BLaER1 treated with 17β-estradiol and CSF1 and Interleukin-3, amounts not matched to agents 10 nM and 100 nM (cell line): ENCODE measurements around the gene GCAT.

Experiments used
- H3K27ac ChIP-seq, 11 experiments: shearing (Covaris generic); formaldehyde crosslinking; 2 replicates each; pipeline ENCODE4 v1.8.1; 2022
- H3K27me3 ChIP-seq, 11 experiments: shearing (Covaris generic); formaldehyde crosslinking; 2 replicates each; pipeline ENCODE4 v1.8.1; 2022
- H3K36me3 ChIP-seq, 11 experiments: shearing (Covaris generic); formaldehyde crosslinking; 2 replicates each; pipeline ENCODE4 v1.8.1; 2022
- H3K4me1 ChIP-seq, 10 experiments: shearing (Covaris generic); formaldehyde crosslinking; 2 replicates each; pipeline ENCODE4 v1.8.1; 2022
- H3K4me2 ChIP-seq, 11 experiments: shearing (Covaris generic); formaldehyde crosslinking; 2 replicates each; pipeline ENCODE4 v1.8.1; 2022
- H3K4me3 ChIP-seq, 10 experiments: shearing (Covaris generic); formaldehyde crosslinking; 2 replicates each; pipeline ENCODE4 v1.8.1; 2022
- H3K9ac ChIP-seq, 11 experiments: shearing (Covaris generic); formaldehyde crosslinking; 2 replicates each; pipeline ENCODE4 v1.8.1; 2022
- H3K9me3 ChIP-seq, 11 experiments: shearing (Covaris generic); formaldehyde crosslinking; replicated peaks in 1 of 11; 2 replicates each; pipeline ENCODE4 v1.8.1; 2022
- H4K20me1 ChIP-seq, 11 experiments: shearing (Covaris generic); formaldehyde crosslinking; 2 replicates each; pipeline ENCODE4 v1.8.1; 2022
- Cebpa-rat ChIP-seq, 11 experiments: shearing (Covaris generic); IDR thresholded peaks; 2 replicates each; pipeline ENCODE4 v1.8.1; 2022

Gene GCAT

DNA sequence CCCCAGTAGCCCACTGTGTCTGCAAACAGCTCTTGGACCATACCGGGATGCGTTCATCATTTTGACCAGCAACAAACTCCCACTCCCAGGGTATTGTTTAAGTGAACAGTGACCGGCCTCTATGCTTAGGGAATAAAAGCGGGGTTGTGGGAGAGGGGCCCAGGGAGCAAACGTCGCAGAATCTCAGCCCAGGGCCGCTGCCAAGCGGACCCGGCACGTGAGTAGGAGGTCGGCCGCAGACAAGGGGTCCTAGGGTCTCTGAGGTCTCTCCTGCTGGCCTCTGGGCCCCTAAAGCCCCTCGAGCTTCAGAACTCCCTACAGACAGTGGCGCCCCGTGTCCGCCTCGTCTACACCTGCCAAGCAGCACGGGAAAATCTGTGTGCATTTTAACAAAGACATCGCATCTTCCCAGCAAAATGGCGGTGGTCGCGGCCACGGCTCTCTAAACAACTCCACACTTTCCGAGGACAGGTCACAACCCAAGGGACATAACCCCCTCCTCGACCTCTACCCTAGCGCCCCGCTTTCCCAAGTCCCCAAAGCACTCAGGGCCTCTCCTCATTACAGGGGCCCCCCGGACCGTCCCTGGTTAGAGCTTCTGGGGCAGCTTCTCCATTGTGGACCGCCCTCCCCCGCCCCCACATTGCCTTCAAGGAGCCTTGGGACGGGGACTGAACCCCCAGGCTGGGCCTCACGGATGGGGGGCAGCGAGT is 3.9 kb upstream of the GCAT start:
- H3K27ac ChIP-seq: no peak overlapping the region
- peaks cover 0 to 13% (median 9%) of the 10 kb centered on the region in 11 experiments; a peak in 13 of 22 replicates for H3K9me3 ChIP-seq
- no peak overlapping the region for H3K4me3 ChIP-seq
- H3K9ac ChIP-seq: no peak overlapping the region
- H3K4me1 ChIP-seq: peaks cover 25 to 46% (median 39%) of the 10 kb centered on the region in 10 experiments
- H3K27me3 ChIP-seq: peaks cover 71 to 78% (median 76%) of the 10 kb centered on the region in 11 experiments
- H3K4me2 ChIP-seq: no peak overlapping the region
- H3K36me3 ChIP-seq: no peaks in the 10 kb centered on the region
- no peak for TF ChIP-seq Cebpa-rat (IDR thresholded peaks at IDR 0.05)
- peaks cover 0 to 34% (median 18%) of the 10 kb centered on the region in 11 experiments; a peak in 9 of 22 replicates for H4K20me1 ChIP-seq

DNA sequence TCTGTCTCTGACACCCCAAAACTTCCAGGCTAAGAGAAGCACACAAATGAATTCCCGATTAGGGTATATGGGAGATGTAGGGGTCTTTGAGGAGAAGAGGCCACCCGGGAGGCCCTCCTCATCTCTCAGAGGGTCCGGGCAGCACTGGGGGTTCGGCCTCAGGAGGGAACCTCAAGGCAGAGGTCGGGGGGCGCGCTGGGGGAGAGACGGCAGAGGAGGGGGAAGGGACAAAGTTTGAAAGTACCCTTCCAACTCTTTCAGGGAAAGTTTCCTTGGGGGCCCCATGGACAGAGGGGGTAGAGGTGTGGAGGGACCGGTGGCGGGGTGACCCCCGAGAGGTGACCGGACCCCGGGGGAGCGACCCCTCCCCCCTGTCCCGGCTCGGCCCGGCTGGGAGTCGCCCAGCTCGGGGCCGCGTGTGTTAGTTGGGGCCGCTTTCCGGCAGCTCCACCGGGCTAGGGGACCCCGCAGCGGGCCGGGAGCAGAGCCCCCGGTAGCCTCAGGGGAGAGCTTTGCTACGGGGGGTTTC is 3.3 kb upstream of the GCAT start:
- Histone ChIP-seq H4K20me1 (peaks cover 0 to 39% (median 19%) of the 10 kb centered on the region in 11 experiments; a peak in 9 of 22 replicates), H3K4me3 (peak overlapping the region in 5 of 10 experiments; percentile 7 to 40 (median 14); a peak in 7 of 20 replicates), H3K4me1 (peaks cover 25 to 47% (median 40%) of the 10 kb centered on the region in 10 experiments), H3K4me2 (peak overlapping the region in 7 of 11 experiments; percentile 4 to 47 (median 24); a peak in 6 of 22 replicates), H3K36me3 (no peaks in the 10 kb centered on the region), H3K27ac (no peak overlapping the region), H3K27me3 (peaks cover 77 to 84% (median 83%) of the 10 kb centered on the region in 11 experiments), H3K9ac (peak overlapping the region in 3 of 11 experiments; percentile 24 to 55 (median 26); a peak in 2 of 22 replicates), H3K9me3 (peaks cover 0 to 13% (median 9%) of the 10 kb centered on the region in 11 experiments; a peak in 13 of 22 replicates)
- no peak for TF ChIP-seq Cebpa-rat (IDR thresholded peaks at IDR 0.05)

DNA sequence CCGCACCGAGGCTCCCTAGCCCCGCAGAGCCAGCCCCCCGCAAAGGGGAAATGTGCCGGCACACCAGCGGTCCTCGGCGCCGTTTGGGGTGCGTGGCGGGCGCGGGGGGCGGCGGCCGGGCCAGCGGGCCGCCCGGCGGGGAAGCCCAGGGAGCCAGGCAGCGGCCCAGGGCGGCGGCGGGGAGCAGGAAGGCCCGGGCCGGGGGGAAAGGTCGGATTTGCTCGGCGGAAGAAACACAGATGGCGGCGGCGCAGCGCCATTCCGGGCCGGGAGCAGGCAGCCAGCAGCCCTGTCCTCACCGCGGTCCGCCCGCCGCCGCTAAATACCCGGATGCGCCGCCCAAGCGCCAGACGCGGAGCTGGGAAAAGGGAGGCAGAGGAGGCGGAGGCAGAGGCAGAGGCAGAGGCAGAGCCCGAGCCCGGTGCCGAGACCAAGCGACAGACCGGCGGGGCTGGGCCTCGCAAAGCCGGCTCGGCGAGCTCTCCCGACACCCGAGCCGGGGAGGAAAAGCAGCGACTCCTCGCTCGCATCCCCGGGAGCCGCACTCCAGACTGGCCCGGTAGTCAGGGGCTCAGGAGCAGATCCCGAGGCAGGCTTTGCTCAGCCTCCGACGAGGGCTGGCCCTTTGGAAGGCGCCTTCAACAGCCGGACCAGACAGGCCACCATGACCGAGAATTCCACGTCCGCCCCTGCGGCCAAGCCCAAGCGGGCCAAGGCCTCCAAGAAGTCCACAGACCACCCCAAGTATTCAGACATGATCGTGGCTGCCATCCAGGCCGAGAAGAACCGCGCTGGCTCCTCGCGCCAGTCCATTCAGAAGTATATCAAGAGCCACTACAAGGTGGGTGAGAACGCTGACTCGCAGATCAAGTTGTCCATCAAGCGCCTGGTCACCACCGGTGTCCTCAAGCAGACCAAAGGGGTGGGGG is 2.6 kb upstream of the GCAT start:
- Histone ChIP-seq H3K27ac (no peak overlapping the region), H4K20me1 (peaks cover 0 to 46% (median 19%) of the 10 kb centered on the region in 11 experiments; a peak in 9 of 22 replicates), H3K4me2 (peak overlapping the region in 7 of 11 experiments; percentile 4 to 47 (median 24); a peak in 6 of 22 replicates), H3K4me3 (peak overlapping the region in 5 of 10 experiments; percentile 7 to 40 (median 14); a peak in 7 of 20 replicates), H3K27me3 (peaks cover 84 to 91% (median 90%) of the 10 kb centered on the region in 11 experiments), H3K9ac (peak overlapping the region in 3 of 11 experiments; percentile 24 to 55 (median 26); a peak in 2 of 22 replicates), H3K36me3 (no peaks in the 10 kb centered on the region), H3K9me3 (peaks cover 0 to 13% (median 9%) of the 10 kb centered on the region in 11 experiments; a peak in 13 of 22 replicates), H3K4me1 (peaks cover 25 to 47% (median 40%) of the 10 kb centered on the region in 10 experiments)
- TF ChIP-seq Cebpa-rat (IDR thresholded peaks at IDR 0.05): no peak

DNA sequence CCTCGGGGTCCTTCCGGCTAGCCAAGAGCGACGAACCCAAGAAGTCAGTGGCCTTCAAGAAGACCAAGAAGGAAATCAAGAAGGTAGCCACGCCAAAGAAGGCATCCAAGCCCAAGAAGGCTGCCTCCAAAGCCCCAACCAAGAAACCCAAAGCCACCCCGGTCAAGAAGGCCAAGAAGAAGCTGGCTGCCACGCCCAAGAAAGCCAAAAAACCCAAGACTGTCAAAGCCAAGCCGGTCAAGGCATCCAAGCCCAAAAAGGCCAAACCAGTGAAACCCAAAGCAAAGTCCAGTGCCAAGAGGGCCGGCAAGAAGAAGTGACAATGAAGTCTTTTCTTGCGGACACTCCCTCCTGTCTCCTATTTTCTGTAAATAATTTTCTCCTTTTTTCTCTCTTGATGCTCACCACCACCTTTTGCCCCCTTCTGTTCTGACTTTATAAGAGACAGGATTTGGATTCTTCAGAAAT is 1.9 kb upstream of the GCAT start:
- no peak overlapping the region for H3K27ac ChIP-seq
- H3K4me1 ChIP-seq: peaks cover 25 to 47% (median 40%) of the 10 kb centered on the region in 10 experiments
- peaks cover 0 to 13% (median 9%) of the 10 kb centered on the region in 11 experiments; a peak in 13 of 22 replicates for H3K9me3 ChIP-seq
- peaks cover 0 to 49% (median 19%) of the 10 kb centered on the region in 11 experiments; a peak in 9 of 22 replicates for H4K20me1 ChIP-seq
- peaks cover 85 to 93% (median 91%) of the 10 kb centered on the region in 11 experiments for H3K27me3 ChIP-seq
- H3K36me3 ChIP-seq: no peaks in the 10 kb centered on the region
- no peak overlapping the region for H3K4me3 ChIP-seq
- no peak overlapping the region for H3K9ac ChIP-seq
- H3K4me2 ChIP-seq: no peak overlapping the region
- TF ChIP-seq Cebpa-rat (IDR thresholded peaks at IDR 0.05): no peak

DNA sequence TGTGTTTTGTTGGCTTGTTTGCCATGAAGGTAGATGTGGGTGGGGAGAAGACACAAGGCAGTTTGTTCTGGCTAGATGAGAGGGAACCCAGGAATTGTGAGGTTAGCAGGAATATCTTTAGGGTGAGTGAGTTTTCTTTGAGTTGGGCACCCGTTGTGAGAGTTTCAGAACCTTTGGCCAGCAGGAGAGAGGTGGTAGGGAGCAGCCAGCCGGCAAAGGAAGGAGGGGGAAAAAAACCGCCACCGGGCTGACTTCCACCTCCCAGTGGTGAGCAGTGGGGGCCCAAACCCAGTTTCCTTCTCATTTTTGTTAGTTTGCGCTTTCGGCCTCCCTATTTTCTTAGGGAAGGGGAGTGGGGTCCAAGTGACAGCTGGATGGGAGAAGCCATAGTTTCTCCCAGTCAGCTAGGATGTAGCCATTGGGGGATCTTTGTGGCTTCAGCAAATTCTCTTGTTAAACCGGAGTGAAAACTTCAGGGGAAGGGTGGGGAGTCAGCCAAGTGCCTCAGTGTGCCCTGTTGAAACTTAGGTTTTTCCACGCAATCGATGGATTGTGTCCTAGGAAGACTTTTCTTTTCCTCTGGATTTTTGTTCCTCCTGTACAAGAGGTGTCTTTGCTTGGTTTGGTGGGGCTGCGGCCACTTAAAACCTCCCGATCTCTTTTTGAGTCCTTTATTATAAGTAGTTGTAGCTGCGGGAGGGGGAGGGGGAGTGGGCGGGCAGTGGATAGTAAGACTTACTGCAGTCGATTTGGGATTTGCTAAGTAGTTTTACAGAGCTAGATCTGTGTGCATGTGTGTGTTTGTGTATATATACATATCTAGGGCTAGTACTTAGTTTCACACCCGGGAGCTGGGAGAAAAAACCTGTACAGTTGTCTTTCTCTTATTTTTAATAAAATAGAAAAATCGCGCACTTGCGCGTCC is 1.1 kb upstream of the GCAT start:
- peaks cover 0 to 49% (median 19%) of the 10 kb centered on the region in 11 experiments; a peak in 9 of 22 replicates for H4K20me1 ChIP-seq
- TF ChIP-seq Cebpa-rat (IDR thresholded peaks at IDR 0.05): no peak
- peaks cover 83 to 87% (median 86%) of the 10 kb centered on the region in 11 experiments for H3K27me3 ChIP-seq
- peak overlapping the region; percentile 4 to 99 (median 98); a peak in 18 of 22 replicates for H3K4me2 ChIP-seq
- H3K4me3 ChIP-seq: peak overlapping the region in 2 of 10 experiments; percentile 62 to 70; a peak in 2 of 20 replicates
- no peak overlapping the region for H3K27ac ChIP-seq
- H3K9me3 ChIP-seq: peaks cover 0 to 13% (median 9%) of the 10 kb centered on the region in 11 experiments; a peak in 13 of 22 replicates
- no peak overlapping the region for H3K9ac ChIP-seq
- peaks cover 25 to 47% (median 40%) of the 10 kb centered on the region in 10 experiments for H3K4me1 ChIP-seq
- H3K36me3 ChIP-seq: no peaks in the 10 kb centered on the region

DNA sequence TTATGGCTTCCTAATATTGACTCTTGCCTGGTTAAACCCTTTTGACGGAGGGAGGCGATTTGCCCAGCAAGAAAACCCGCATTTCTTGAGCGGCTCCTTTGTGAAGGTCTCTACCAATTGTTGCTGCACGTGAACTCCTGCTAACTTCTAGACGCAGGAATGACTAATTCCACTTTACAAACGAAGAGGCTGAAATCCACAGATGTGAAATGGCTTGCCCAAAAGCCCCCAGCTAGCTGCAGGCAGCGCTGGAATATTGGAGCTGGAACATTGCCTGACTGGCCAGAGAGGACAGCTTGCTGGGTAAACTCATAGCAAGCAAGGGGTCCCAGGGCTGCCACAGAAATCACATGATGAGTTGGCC is 542 bp downstream of the GCAT start:
- Histone ChIP-seq H3K4me1 (peaks cover 20 to 32% (median 26%) of the 10 kb centered on the region in 10 experiments), H4K20me1 (peaks cover 0 to 48% (median 19%) of the 10 kb centered on the region in 11 experiments; a peak in 9 of 22 replicates), H3K27ac (no peak overlapping the region), H3K9me3 (peaks cover 0 to 13% (median 9%) of the 10 kb centered on the region in 11 experiments; a peak in 13 of 22 replicates), H3K9ac (peak overlapping the region; percentile 2 to 76 (median 65); a peak in 19 of 22 replicates), H3K27me3 (peaks cover 67 to 75% (median 70%) of the 10 kb centered on the region in 11 experiments), H3K4me2 (peak overlapping the region; percentile 92 to 99 (median 99)), H3K36me3 (no peaks in the 10 kb centered on the region), H3K4me3 (peak overlapping the region; percentile 56 to 74 (median 67))
- TF ChIP-seq Cebpa-rat (IDR thresholded peaks at IDR 0.05): no peak

DNA sequence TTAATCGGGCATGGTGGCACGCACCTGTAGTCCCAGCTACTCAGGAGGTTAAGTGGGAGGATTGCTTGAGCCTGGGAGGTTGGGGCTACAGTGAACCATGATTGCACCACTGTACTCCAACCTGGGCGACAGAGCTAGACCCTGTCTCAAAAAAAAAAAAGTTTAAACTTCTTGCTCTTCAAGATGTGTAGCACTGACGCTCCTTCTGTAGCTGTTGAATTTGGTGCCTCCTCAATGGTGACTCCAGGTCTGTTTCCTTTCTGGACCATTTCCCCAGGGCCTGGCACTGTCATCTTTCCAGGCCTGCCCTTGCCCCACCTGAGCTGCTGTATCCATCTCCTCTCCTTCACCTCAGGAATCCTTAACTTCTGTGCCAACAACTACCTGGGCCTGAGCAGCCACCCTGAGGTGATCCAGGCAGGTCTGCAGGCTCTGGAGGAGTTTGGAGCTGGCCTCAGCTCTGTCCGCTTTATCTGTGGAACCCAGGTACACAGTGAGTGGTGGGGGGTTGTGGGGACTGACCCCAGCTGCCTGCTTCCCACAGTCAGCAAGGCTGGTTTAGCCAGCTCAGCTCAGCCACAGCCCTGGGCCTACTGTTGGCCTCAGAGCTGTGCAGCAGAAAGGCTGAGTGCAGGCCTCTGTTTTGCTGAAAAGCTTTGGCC is 2.1 kb downstream of the GCAT start:
- H3K9ac ChIP-seq: no peak overlapping the region
- no peak overlapping the region for H3K27ac ChIP-seq
- H4K20me1 ChIP-seq: peaks cover 0 to 33% (median 17%) of the 10 kb centered on the region in 11 experiments; a peak in 9 of 22 replicates
- peaks cover 0 to 8% (median 0%) of the 10 kb centered on the region in 11 experiments; a peak in 2 of 22 replicates for H3K36me3 ChIP-seq
- H3K27me3 ChIP-seq: peaks cover 52 to 59% (median 54%) of the 10 kb centered on the region in 11 experiments
- H3K4me3 ChIP-seq: no peak overlapping the region
- peaks cover 0 to 12% (median 9%) of the 10 kb centered on the region in 11 experiments; a peak in 13 of 22 replicates for H3K9me3 ChIP-seq
- no peak overlapping the region for H3K4me2 ChIP-seq
- peaks cover 16 to 29% (median 24%) of the 10 kb centered on the region in 10 experiments for H3K4me1 ChIP-seq
- no peak for TF ChIP-seq Cebpa-rat (IDR thresholded peaks at IDR 0.05)
